ENCODE data around the gene FAM193B. TPM values are rescaled to one million over a fixed set of nuclear protein-coding genes. Genes with fewer than 3 reads are reported as not detected.

Gene FAM193B
- total and polyA plus RNA-seq, 9 of the 15 experiments (the other 6 are each of a cell fraction or from before 2014, with no cell fraction given): 4.4 to 76.4 (median 37.3) TPM

GRCh38 chr5:177497292-177498012 lies 56.9 kb downstream of the FAM193B start, which contains the start of gene PDLIM7 (continued):
- peak; percentile 16 to 48; a peak in 2 of 4 replicates for TF ChIP-seq SIN3A (IDR thresholded peaks at IDR 0.05; ENCODE audit: borderline replicate concordance in 2 of 2, control insufficient read depth in 1 of 2, low read depth in 2 of 2, low read length in 2 of 2)
- no peak for TF ChIP-seq SFPQ (IDR thresholded peaks at IDR 0.05; ENCODE audit: low read depth, low read length)
- TF ChIP-seq ZSCAN32 (CRISPR knock-in tag; IDR thresholded peaks at IDR 0.05): no peak; the same call in 1 of the 2 replicates
- TF ChIP-seq ZFP30 (CRISPR knock-in tag; IDR thresholded peaks at IDR 0.05; ENCODE audit: borderline replicate concordance): no peak
- TF ChIP-seq MTA3 (IDR thresholded peaks at IDR 0.05; ENCODE audit: borderline replicate concordance): peak; percentile 89
- peak; percentile 98 for TF ChIP-seq CHD4 (IDR thresholded peaks at IDR 0.05; ENCODE audit: insufficient read depth, insufficient replicate concordance, low read depth, low read length, poor library complexity, severe bottlenecking)
- TF ChIP-seq CBX2 (IDR thresholded peaks at IDR 0.05; ENCODE audit: insufficient read depth, low read length, poor library complexity, severe bottlenecking): no peak
- TF ChIP-seq PURB (CRISPR knock-in tag; IDR thresholded peaks at IDR 0.05; ENCODE audit: low read depth): no peak
- TF ChIP-seq NCOA1 (IDR thresholded peaks at IDR 0.05; ENCODE audit: low read depth): no peak
- TF ChIP-seq HNRNPH1 (optimal IDR thresholded peaks at IDR 0.05; ENCODE audit: low read depth, low read length): no peak

Data from K562 (cell line).